ENCODE measurements around the gene PPP1R16B.
"Not testable (repeated sequence)": the region's sequence is repeated elsewhere in the genome, so short reads cannot be mapped to it uniquely, and the experiment has no call there.

The PPP1R16B gene

DNA sequence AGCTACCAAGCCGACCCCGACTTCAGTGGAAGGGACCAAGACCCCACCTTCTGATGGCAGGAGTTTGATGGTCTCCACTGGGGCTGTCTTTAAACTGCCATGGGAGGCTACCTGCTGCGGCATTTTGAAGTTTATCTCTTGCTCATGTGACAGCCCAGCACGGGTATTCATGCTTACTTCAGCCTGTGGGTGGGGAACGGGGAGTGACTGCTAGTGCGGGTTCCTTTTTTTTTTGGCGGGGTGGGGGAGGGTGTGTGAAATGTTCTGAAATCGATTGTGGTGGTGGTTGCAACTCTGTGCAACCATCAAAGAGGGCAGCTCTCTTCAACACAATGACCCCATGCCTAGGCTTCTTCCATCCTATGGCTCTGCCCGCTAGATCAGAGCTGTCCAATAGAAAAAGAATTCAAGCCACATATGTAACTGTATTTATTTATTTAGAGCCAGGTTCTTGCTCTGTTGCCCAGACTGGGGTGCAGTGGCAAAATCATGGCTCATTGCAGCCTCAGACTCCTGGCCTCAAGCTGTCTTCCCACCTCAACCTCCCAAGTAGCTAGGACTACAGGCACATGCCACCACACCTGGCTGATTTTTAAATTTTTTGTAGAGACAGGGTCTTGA lies 53.7 kb downstream of the PPP1R16B start:
- peak; percentile 73 for DNase-seq (ENCODE audit: extremely low spot score)
- POLR2A ChIA-PET, result interaction anchor here (0.5 to 1.5 kb wide), 3 partner anchors 53 to 56 kb away, joined by 3 to 4 read pairs (median 3); partner anchors contain the start of gene PPP1R16B
- CTCF ChIA-PET, result interaction anchor here (1.5 to 8.8 kb wide), 10 partner anchors 10 to 162 kb away, joined by 3 to 122 read pairs (median 26); partner anchors contain the start of gene PPP1R16B
- TF ChIP-seq, protein P1, sequence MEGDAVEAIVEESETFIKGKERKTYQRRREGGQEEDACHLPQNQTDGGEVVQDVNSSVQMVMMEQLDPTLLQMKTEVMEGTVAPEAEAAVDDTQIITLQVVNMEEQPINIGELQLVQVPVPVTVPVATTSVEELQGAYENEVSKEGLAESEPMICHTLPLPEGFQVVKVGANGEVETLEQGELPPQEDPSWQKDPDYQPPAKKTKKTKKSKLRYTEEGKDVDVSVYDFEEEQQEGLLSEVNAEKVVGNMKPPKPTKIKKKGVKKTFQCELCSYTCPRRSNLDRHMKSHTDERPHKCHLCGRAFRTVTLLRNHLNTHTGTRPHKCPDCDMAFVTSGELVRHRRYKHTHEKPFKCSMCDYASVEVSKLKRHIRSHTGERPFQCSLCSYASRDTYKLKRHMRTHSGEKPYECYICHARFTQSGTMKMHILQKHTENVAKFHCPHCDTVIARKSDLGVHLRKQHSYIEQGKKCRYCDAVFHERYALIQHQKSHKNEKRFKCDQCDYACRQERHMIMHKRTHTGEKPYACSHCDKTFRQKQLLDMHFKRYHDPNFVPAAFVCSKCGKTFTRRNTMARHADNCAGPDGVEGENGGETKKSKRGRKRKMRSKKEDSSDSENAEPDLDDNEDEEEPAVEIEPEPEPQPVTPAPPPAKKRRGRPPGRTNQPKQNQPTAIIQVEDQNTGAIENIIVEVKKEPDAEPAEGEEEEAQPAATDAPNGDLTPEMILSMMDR (IDR thresholded peaks at IDR 0.05; ENCODE audit: control extremely low read depth, extremely low read depth, low read depth, missing control alignments), result no peak

DNA sequence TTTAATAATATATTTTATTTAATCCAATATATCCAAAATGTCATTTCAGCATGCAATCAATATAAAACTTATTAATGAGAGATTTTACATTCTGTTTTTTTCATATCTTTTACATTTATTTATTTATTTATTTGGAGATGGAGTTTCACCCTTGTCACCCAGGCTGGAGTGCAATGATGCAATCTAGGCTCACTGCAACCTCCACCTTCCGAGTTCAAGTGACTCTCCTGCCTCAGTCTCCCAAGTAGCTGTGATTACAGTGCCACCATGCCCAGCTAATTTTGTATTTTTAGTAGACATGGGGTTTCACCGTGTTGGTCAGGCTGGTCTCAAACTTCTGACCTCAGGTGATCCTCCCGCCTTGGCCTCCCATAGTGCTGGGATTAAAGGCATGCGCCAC lies 54.4 kb downstream of the PPP1R16B start:
- POLR2A ChIA-PET, result interaction anchor here (1.5 kb wide), 1 partner anchor 53 kb away, joined by 3 read pairs; no protein-coding TSS in a partner anchor
- not testable (repeated sequence) for DNase-seq (ENCODE audit: extremely low spot score)

DNA sequence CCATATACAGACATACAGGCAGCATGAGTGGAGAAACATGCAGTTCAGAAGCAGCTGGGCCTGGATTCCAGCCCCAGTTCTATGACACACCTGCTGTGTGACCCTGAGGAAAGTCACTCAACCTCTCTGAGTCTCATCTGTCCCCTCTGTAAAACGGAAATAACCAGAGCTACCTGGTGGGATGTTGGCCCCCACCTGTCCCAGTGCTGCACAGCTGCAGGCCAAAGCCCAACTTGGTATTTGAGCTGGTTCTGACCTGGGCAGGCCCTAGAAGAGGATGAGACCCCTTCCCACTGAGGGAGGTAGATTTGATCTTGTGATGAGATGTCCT lies 55.5 kb downstream of the PPP1R16B start:
- POLR2A ChIA-PET, result no interaction called here
- DNase-seq (ENCODE audit: extremely low spot score), result no peak
- CTCF ChIA-PET, result interaction anchor here (0.7 to 8.8 kb wide), 21 partner anchors 9 to 102 kb away, joined by 3 to 122 read pairs (median 4); partner anchors contain the start of genes DHX35 and PPP1R16B
- TF ChIP-seq, protein P1 (IDR thresholded peaks at IDR 0.05; ENCODE audit: control extremely low read depth, extremely low read depth, low read depth, missing control alignments), result no peak

More for the DNA sequence above, 54.4 kb downstream of the PPP1R16B start:
- CTCF ChIA-PET, result interaction anchor here (1.2 to 8.8 kb wide), 13 partner anchors 10 to 70 kb away, joined by 3 to 122 read pairs (median 16); partner anchors contain the start of gene PPP1R16B

DNA sequence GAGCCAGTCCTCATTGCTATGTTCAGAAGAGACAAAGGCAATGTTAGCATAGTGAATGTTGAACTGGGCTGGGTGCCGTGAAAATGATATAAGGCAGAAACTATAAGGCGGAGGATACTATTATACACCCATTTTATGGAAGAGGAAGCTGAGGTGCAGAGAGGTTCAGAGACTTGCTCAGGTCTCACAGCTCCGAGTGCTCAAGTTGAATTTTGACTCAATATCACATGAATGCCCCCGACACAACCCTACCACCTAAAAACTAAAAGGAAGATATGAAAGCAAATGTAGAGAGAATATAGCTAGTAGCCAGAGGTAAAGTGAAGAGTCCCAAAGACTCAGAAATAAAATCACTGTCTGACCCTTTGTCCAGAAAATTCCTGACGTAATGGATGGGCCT lies 56.7 kb downstream of the PPP1R16B start:
- no peak for DNase-seq (ENCODE audit: extremely low spot score)
- TF ChIP-seq, protein P1 (IDR thresholded peaks at IDR 0.05; ENCODE audit: control extremely low read depth, extremely low read depth, low read depth, missing control alignments), result no peak
- POLR2A ChIA-PET, result no interaction called here
- CTCF ChIA-PET, result interaction anchor here (0.7 to 8.8 kb wide), 13 partner anchors 8 to 113 kb away, joined by 3 to 122 read pairs (median 6); no protein-coding TSS in a partner anchor

DNA sequence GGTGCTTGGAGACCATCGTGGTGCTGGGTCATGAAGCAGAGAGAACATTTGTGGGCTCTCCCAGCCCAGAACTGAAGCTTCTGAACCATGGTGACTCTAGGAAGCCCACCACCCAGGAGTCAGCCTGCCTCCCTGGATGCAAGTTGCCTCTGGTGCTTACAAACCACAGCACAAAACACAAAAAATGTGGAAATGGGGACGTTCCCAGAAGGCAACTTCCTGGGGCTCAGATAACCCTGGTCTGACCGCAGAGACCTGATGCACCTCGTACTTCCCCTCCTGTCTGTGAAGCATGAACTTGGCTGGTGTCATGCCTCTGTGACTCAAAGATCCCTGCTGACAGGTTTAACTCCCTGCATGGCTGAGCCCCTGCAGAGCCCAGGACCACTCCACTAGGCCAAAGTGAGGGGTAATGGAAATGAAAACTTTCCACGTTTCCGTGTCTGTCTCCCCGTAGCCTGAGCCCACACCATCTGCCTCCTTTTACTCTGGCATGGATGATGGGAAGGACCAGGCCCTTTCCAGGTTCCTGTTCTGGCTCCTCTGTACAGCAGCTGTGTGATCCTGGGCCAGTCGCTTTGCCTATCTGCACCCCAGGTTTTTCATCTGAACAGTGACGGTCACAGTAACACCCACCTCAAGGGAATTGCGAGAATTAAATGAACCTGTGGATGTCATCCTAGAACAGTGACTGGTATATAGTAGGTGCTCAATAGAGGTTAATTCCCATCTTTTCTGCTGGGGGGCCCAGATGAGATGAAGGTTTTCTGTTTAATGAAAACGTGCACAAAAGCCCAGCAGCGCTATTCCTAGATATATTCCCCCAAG lies 57.7 kb downstream of the PPP1R16B start:
- ChIA-PET POLR2A (no interaction called here), CTCF (interaction anchor here (0.7 to 8.8 kb wide), 10 partner anchors 7 to 114 kb away, joined by 3 to 122 read pairs (median 6); no protein-coding TSS in a partner anchor)
- peak; percentile 72 for DNase-seq (ENCODE audit: extremely low spot score)
- TF ChIP-seq, protein P1 (IDR thresholded peaks at IDR 0.05; ENCODE audit: control extremely low read depth, extremely low read depth, low read depth, missing control alignments), result no peak

DNA sequence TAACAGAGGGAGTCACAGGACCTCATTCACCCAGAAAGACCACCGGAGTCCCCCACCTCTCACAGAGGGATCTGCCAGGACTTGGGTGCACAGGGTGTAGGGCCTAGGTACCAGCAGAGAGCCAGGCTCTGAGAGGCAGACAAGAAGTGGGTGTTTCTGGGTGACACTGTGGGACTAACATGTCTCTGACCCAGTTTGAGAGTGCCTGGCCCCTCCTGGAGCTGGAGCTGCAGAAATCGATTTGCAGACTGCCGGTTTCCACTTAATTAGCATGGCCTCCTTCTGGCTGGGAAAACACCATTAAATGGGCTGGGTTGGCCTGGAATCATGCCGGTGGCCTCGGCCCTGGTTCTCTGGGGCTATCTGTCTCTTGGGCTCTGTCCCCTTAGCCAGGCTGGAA lies 59.2 kb downstream of the PPP1R16B start:
- ChIA-PET CTCF (interaction anchor here (0.9 kb wide), 1 partner anchor 10 kb away, joined by 3 read pairs; no protein-coding TSS in a partner anchor), POLR2A (interaction anchor here (0.6 kb wide), 1 partner anchor 23 kb away, joined by 3 read pairs; no protein-coding TSS in a partner anchor)
- no peak for DNase-seq (ENCODE audit: extremely low spot score)

More for the DNA sequence above, 59.2 kb downstream of the PPP1R16B start:
- TF ChIP-seq, protein P1 (IDR thresholded peaks at IDR 0.05; ENCODE audit: control extremely low read depth, extremely low read depth, low read depth, missing control alignments), result no peak

Data from GM10248 (cell line).